ENCODE measurements around the gene LLCFC1. TPM values are rescaled to one million over a fixed set of nuclear protein-coding genes. Genes with fewer than 3 reads are reported as not detected.

Gene LLCFC1
- total RNA-seq, 4 donors from 2014 or later: not detected

DNA sequence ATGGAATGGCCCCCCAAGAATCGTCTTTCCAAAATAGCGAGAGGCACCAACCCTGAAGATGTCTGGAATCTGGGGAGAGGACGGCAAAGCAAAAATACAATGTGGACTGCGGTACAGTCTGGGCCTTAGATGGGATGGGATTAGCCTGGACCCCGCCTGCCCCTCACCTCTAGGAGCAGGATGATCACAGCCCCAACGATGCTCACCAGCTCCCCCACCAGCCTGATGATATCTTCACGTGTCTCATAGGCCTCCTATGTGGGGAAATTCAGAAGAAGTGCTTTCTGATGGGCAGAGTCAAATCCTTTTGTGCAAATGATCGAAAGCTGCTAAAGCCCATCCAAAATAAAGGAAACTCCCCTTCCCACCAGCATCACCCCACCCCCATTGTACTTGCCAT lies 24.0 kb upstream of the LLCFC1 start:
- Histone ChIP-seq H3K27me3 (peaks cover 13% of the 10 kb centered on the region), H3K27ac (no peak overlapping the region), H3K36me3 (no peaks in the 10 kb centered on the region), H3K9me3 (no peaks in the 10 kb centered on the region), H3K4me1 (no peaks in the 10 kb centered on the region), H3K4me3 (no peak overlapping the region)
- ATAC-seq: no peak
- TF ChIP-seq, protein P1, sequence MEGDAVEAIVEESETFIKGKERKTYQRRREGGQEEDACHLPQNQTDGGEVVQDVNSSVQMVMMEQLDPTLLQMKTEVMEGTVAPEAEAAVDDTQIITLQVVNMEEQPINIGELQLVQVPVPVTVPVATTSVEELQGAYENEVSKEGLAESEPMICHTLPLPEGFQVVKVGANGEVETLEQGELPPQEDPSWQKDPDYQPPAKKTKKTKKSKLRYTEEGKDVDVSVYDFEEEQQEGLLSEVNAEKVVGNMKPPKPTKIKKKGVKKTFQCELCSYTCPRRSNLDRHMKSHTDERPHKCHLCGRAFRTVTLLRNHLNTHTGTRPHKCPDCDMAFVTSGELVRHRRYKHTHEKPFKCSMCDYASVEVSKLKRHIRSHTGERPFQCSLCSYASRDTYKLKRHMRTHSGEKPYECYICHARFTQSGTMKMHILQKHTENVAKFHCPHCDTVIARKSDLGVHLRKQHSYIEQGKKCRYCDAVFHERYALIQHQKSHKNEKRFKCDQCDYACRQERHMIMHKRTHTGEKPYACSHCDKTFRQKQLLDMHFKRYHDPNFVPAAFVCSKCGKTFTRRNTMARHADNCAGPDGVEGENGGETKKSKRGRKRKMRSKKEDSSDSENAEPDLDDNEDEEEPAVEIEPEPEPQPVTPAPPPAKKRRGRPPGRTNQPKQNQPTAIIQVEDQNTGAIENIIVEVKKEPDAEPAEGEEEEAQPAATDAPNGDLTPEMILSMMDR (IDR thresholded peaks at IDR 0.05): no peak
- TF ChIP-seq POLR2A (IDR thresholded peaks at IDR 0.05): no peak
- no peak for TF ChIP-seq POLR2AphosphoS5 (IDR thresholded peaks at IDR 0.05)
- no peak for TF ChIP-seq EP300 (IDR thresholded peaks at IDR 0.05)
- 74 to 80% methylated on average over 2 to 8 of the region's 8 CpGs for WGBS, 2 donors (ENCODE audit: low coverage in 1 of 2)

DNA sequence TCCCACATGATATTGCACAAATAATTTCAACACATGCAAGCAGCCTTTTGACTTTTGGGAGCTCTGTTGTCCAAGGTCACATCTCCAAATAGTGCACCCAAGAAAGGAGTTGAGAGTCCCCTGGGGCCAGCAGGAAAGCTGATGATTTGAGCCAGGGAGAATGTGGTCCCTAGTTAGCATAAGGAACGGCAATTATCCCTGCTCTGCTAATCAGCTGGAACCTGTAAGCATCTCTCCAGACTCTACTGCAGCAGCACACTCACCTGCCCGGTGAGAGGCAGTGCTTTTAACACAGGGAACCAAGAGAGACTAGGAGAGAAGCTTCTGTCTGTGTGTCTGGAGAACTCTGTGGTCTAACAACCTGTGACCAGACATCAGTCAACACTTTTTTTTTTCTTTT lies 22.8 kb upstream of the LLCFC1 start:
- no peaks in the 10 kb centered on the region for H3K36me3 ChIP-seq
- no peaks in the 10 kb centered on the region for H3K9me3 ChIP-seq
- 33 to 60% methylated on average over 2 of the region's 2 CpGs for whole genome bisulfite sequencing, 2 donors (ENCODE audit: low coverage in 1 of 2)
- no peaks in the 10 kb centered on the region for H3K4me1 ChIP-seq
- H3K4me3 ChIP-seq: no peak overlapping the region
- H3K27me3 ChIP-seq: peaks cover 13% of the 10 kb centered on the region
- TF ChIP-seq, protein P1 (IDR thresholded peaks at IDR 0.05): no peak
- TF ChIP-seq POLR2AphosphoS5 (IDR thresholded peaks at IDR 0.05) (no peak), EP300 (IDR thresholded peaks at IDR 0.05) (no peak), POLR2A (IDR thresholded peaks at IDR 0.05) (no peak)
- no peak for ATAC-seq
- no peak overlapping the region for H3K27ac ChIP-seq

DNA sequence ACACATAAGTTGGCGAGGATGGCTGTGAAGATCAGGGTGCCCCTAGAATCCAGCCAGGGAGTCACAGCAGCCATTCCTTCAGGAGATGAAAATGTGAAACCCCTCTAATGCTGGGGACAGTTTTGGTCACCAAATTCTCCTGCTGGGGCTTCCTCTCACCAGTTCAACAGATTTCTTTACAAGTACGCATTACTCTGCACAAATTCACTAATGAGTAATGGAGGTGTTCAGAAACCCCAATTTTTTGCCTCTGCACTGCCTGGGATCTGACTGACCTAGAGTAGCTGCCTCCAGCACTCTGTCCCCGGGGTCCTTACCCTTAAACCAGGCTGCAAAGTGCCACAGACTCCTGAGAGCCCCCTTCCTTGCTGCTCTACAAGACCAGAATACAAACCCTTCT lies 21.8 kb upstream of the LLCFC1 start:
- Histone ChIP-seq H3K27ac (no peak overlapping the region), H3K4me3 (no peak overlapping the region), H3K4me1 (no peaks in the 10 kb centered on the region), H3K27me3 (peaks cover 13% of the 10 kb centered on the region), H3K9me3 (no peaks in the 10 kb centered on the region), H3K36me3 (no peaks in the 10 kb centered on the region)
- WGBS, 2 donors (ENCODE audit: low coverage in 1 of 2): 93% methylated on average over 2 to 3 of the region's 3 CpGs
- TF ChIP-seq EP300 (IDR thresholded peaks at IDR 0.05) (no peak), POLR2A (IDR thresholded peaks at IDR 0.05) (no peak), POLR2AphosphoS5 (IDR thresholded peaks at IDR 0.05) (no peak)
- TF ChIP-seq, protein P1 (IDR thresholded peaks at IDR 0.05): no peak
- no peak for ATAC-seq

DNA sequence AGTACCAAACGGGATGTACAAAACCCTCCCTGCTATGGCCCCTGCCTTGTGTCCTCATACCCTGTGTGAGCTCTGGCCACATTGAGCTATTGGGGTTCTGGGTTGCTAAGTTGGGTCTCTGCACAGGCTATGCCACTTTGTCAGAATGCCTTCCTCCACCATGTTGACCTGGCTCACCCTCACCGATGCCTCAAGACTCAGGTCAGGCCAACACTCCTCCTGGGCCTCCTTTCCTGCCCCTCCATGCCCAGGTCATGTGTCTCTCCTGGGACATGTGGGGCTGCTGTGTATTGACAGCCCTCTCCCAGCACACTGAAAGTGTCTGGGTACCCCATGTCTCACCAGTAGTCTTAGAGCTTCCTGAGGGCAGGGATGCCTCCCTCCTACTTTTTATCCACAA lies 20.4 kb upstream of the LLCFC1 start:
- no peak for TF ChIP-seq POLR2A (IDR thresholded peaks at IDR 0.05)
- no peak for TF ChIP-seq POLR2AphosphoS5 (IDR thresholded peaks at IDR 0.05)
- no peak for TF ChIP-seq EP300 (IDR thresholded peaks at IDR 0.05)
- TF ChIP-seq, protein P1 (IDR thresholded peaks at IDR 0.05): no peak
- Histone ChIP-seq H3K36me3 (no peaks in the 10 kb centered on the region), H3K27ac (no peak overlapping the region), H3K4me1 (no peaks in the 10 kb centered on the region), H3K9me3 (no peaks in the 10 kb centered on the region), H3K4me3 (no peak overlapping the region), H3K27me3 (peaks cover 13% of the 10 kb centered on the region)
- ATAC-seq: no peak
- 61 to 93% methylated on average over 2 of the region's 2 CpGs for WGBS, 2 donors (ENCODE audit: low coverage in 1 of 2)

DNA sequence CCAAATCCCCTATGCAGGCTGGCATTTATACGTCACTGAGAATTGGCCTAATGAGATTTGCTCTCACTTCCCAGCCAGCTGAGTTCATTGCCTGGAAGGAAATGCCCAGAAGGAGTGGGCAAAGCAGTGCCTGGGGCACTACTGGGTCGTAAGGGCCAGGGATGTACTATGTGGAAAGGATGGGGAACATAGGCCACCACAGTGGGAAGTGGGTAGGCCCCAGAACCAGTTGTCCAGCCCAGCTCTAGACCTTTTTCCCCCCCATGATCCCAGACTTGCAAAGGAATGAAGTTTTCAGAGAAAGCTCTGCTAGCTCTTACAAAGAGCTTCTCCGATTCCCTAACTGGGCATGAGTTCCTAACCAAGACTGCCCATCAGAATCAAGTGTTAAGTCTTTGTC lies 19.6 kb upstream of the LLCFC1 start:
- H3K4me3 ChIP-seq: no peak overlapping the region
- H3K27me3 ChIP-seq: peaks cover 13% of the 10 kb centered on the region
- H3K4me1 ChIP-seq: no peaks in the 10 kb centered on the region
- TF ChIP-seq POLR2A (IDR thresholded peaks at IDR 0.05) (no peak), POLR2AphosphoS5 (IDR thresholded peaks at IDR 0.05) (no peak)
- TF ChIP-seq, protein P1 (IDR thresholded peaks at IDR 0.05): no peak
- ATAC-seq: no peak
- no peak overlapping the region for H3K27ac ChIP-seq
- H3K9me3 ChIP-seq: no peaks in the 10 kb centered on the region
- 78 to 80% methylated on average over 2 to 3 of the region's 3 CpGs for WGBS, 2 donors (ENCODE audit: low coverage in 1 of 2)
- H3K36me3 ChIP-seq: no peaks in the 10 kb centered on the region
